Measurements from ENCODE around the gene MAD1L1. TPM values are rescaled to one million over a fixed set of nuclear protein-coding genes. Genes with fewer than 3 reads are reported as not detected.

Gene MAD1L1
- total RNA-seq, 1 experiment from 2014 or later, result 50.8 TPM

DNA sequence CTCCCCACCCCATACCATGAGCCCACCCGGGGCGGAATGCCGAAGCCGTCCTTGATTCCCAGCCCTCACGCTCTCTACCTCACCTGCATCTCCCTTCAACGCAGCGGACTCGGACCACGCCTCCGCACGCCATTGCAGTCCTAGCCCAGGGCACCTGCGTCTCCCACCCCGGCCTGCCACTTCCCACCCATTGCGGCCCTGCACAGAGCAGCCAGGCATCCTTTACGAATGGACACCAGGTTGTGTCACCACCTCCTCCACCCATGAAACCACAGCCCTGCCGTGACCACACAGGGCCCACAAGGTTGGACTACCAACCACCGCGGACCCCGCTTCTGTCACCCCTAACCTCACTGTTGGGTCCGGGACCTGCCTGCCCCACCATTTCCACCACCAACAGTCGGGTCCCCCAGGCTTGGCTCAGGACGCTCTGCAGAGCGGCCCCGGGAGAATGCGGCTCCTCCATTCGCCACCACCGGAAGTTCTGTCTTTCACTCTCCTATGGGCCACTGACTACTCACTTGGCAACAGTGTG, 232.5 kb downstream of the MAD1L1 start:
- Histone ChIP-seq H3K36me3 (ENCODE audit: low read depth) (no peaks in the 10 kb centered on the region), H3F3A (ENCODE audit: insufficient read depth, low read depth) (no peaks in the 10 kb centered on the region), H3K4me3 (no peak overlapping the region), H4K20me1 (ENCODE audit: insufficient read depth) (peaks cover 3% of the 10 kb centered on the region; the same call in 1 of the 2 replicates), H3K79me2 (ENCODE audit: low read depth) (no peaks in the 10 kb centered on the region), H3K9me2 (ENCODE audit: insufficient read depth) (no peaks in the 10 kb centered on the region), H3K4me2 (no peak overlapping the region), H3K27me3 (ENCODE audit: insufficient read depth, low read depth) (no peaks in the 10 kb centered on the region), H3K27ac (no peak overlapping the region), H3K4me1 (replicated peaks; ENCODE audit: insufficient read depth) (no peaks in the 10 kb centered on the region), H3K9me3 (ENCODE audit: insufficient read depth, low read depth) (no peaks in the 10 kb centered on the region), H2AFZ (no peak overlapping the region)
- TF ChIP-seq, protein P1, sequence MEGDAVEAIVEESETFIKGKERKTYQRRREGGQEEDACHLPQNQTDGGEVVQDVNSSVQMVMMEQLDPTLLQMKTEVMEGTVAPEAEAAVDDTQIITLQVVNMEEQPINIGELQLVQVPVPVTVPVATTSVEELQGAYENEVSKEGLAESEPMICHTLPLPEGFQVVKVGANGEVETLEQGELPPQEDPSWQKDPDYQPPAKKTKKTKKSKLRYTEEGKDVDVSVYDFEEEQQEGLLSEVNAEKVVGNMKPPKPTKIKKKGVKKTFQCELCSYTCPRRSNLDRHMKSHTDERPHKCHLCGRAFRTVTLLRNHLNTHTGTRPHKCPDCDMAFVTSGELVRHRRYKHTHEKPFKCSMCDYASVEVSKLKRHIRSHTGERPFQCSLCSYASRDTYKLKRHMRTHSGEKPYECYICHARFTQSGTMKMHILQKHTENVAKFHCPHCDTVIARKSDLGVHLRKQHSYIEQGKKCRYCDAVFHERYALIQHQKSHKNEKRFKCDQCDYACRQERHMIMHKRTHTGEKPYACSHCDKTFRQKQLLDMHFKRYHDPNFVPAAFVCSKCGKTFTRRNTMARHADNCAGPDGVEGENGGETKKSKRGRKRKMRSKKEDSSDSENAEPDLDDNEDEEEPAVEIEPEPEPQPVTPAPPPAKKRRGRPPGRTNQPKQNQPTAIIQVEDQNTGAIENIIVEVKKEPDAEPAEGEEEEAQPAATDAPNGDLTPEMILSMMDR (conservative IDR thresholded peaks at IDR 0.05), result no peak
- BruUV-seq (replicated peaks), result no TSS peak
- POLR2A ChIA-PET (ENCODE audit: unreplicated experiment), result no interaction called here
- DNase-seq, result no peak
- CTCF ChIA-PET, result no interaction called here
- intact Hi-C loops (cut with micrococcal nuclease; ENCODE audit: unreplicated experiment), result no loop called here

DNA sequence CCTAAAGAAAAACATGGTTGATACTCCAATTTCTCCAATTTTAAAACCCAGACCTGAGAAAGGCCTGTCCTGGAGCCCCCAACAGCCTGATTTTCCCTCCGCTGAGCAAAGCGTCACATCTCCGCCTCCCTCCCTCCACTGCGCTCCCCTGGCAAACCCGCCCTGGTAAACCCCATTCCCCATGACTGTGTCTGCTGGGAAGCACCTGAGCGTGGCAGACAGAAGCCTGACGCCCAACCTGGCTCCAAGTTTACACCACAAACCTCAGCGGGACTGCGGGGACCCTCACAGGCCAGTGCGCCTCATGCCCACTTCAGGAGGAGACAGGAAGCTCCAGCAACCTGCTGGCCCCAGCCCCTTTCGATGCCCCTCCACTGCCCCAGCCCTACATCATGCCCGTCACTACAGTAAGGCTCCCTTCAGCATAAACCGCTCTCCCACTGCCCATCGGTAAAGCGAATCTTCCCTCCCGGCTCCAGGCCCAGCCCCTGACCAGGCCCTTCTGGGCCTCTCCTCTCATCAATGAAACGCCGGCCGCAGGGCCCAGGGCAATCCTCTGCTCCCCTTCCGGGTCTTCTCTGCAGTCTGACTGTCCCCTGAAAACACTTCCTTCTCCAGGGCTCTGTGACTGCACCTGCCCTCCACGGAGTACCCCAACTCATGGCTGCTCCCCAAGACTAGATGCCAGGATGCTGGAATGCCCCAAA, 233.3 kb downstream of the MAD1L1 start:
- intact Hi-C loops (cut with micrococcal nuclease; ENCODE audit: unreplicated experiment), result no loop called here
- Histone ChIP-seq H3K79me2 (ENCODE audit: low read depth) (no peaks in the 10 kb centered on the region), H4K20me1 (ENCODE audit: insufficient read depth) (peaks cover 3% of the 10 kb centered on the region; the same call in 1 of the 2 replicates), H3K9me3 (ENCODE audit: insufficient read depth, low read depth) (no peaks in the 10 kb centered on the region), H3K36me3 (ENCODE audit: low read depth) (no peaks in the 10 kb centered on the region), H3K4me2 (no peak overlapping the region), H3F3A (ENCODE audit: insufficient read depth, low read depth) (no peaks in the 10 kb centered on the region), H3K4me3 (no peak overlapping the region), H3K4me1 (replicated peaks; ENCODE audit: insufficient read depth) (no peaks in the 10 kb centered on the region), H3K27ac (no peak overlapping the region), H2AFZ (no peak overlapping the region), H3K9me2 (ENCODE audit: insufficient read depth) (no peaks in the 10 kb centered on the region), H3K27me3 (ENCODE audit: insufficient read depth, low read depth) (no peaks in the 10 kb centered on the region)
- CTCF ChIA-PET, result no interaction called here
- no peak for DNase-seq
- POLR2A ChIA-PET (ENCODE audit: unreplicated experiment), result no interaction called here
- BruUV-seq (replicated peaks), result no TSS peak
- TF ChIP-seq EZH2 (IDR thresholded peaks at IDR 0.05; ENCODE audit: low read depth), result no peak
- TF ChIP-seq, protein P1 (conservative IDR thresholded peaks at IDR 0.05), result no peak

DNA sequence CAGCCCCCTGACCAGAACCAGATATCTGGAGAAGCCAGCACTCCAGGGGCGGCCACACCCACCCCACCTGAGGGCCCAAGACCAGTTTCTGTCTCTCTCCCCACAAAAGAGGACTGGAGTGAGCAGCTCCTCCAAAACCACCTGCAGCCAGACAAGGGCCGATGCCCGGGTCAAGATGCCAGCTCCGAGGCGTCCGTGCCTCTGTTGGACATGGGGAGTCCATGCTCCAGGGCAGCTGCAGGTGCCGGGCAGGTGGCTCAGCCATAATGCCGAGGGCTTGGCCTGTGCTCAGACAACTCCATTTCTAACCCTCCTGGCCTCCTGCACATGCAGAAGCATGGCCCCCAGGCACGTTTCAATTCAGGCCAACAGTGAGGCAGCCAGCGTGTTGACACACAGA, 234.6 kb downstream of the MAD1L1 start:
- Histone ChIP-seq H3K4me1 (replicated peaks; ENCODE audit: insufficient read depth) (no peaks in the 10 kb centered on the region), H3K79me2 (ENCODE audit: low read depth) (no peaks in the 10 kb centered on the region), H3K27ac (no peak overlapping the region), H3K9me3 (ENCODE audit: insufficient read depth, low read depth) (no peaks in the 10 kb centered on the region), H3K4me3 (no peak overlapping the region), H3K27me3 (ENCODE audit: insufficient read depth, low read depth) (no peaks in the 10 kb centered on the region), H3F3A (ENCODE audit: insufficient read depth, low read depth) (no peaks in the 10 kb centered on the region), H3K9me2 (ENCODE audit: insufficient read depth) (no peaks in the 10 kb centered on the region), H3K4me2 (no peak overlapping the region), H2AFZ (no peak overlapping the region), H3K36me3 (ENCODE audit: low read depth) (no peaks in the 10 kb centered on the region), H4K20me1 (ENCODE audit: insufficient read depth) (peaks cover 3% of the 10 kb centered on the region; the same call in 1 of the 2 replicates)
- ChIA-PET POLR2A (ENCODE audit: unreplicated experiment) (no interaction called here), CTCF (no interaction called here)
- TF ChIP-seq EZH2 (IDR thresholded peaks at IDR 0.05; ENCODE audit: low read depth), result no peak
- TF ChIP-seq, protein P1 (conservative IDR thresholded peaks at IDR 0.05), result no peak
- intact Hi-C loops (cut with micrococcal nuclease; ENCODE audit: unreplicated experiment), result no loop called here
- BruUV-seq (replicated peaks), result no TSS peak
- DNase-seq, result no peak

Measured in PC-9 (cell line).